RWPE2 (cell line): ENCODE measurements around the gene ZBTB22.
A peak's percentile ranks its signal among the peaks of the same experiment; 100 is the strongest.

ENCODE experiments used
- ATAC-seq: fragments of 200-7000 bp; cut with Tn5 transposase; 3 replicates; pipeline ENCODE4 v1.9.1; 2021; ENCODE audit warnings: low read depth
- DNase-seq: peaks from one replicate; pipeline ENCODE4 v3.0.0-alpha.2; 2020; ENCODE audit warnings: low spot score
- H3K27ac ChIP-seq: fragments of 450-650 bp; 2 replicates; pipeline ENCODE4 v1.5.1; 2017; ENCODE audit warnings: mild to moderate bottlenecking; ENCODE audit not compliant: poor library complexity, severe bottlenecking
- H3K27me3 ChIP-seq: fragments of 250-450 bp; sonication (Bioruptor Pico); 2 replicates; pipeline ENCODE4 v1.5.1; 2021; ENCODE audit warnings: mild to moderate bottlenecking, moderate library complexity; ENCODE audit not compliant: insufficient read depth, poor library complexity, severe bottlenecking
- H3K36me3 ChIP-seq: fragments of 250-450 bp; sonication (Bioruptor Pico); 2 replicates; pipeline ENCODE4 v1.5.1; 2020; ENCODE audit warnings: low read depth, mild to moderate bottlenecking, moderate library complexity
- H3K4me1 ChIP-seq: fragments of 250-450 bp; sonication (Bioruptor Pico); 2 replicates; pipeline ENCODE4 v1.5.1; 2021; ENCODE audit warnings: mild to moderate bottlenecking, moderate library complexity; ENCODE audit not compliant: insufficient read depth, poor library complexity, severe bottlenecking
- H3K4me3 ChIP-seq: fragments of 250-450 bp; sonication (Bioruptor Pico); 2 replicates; pipeline ENCODE4 v1.5.1; 2021; ENCODE audit warnings: mild to moderate bottlenecking, moderate library complexity; ENCODE audit not compliant: severe bottlenecking
- H3K9me3 ChIP-seq: fragments of 250-450 bp; sonication (Bioruptor Pico); 2 replicates; pipeline ENCODE4 v1.5.1; 2021; ENCODE audit warnings: mild to moderate bottlenecking, moderate library complexity; ENCODE audit not compliant: severe bottlenecking
- CTCF ChIP-seq: fragments of 450-650 bp; IDR thresholded peaks from one replicate; pipeline ENCODE4 v1.5.1; 2017; ENCODE audit warnings: mild to moderate bottlenecking, moderate library complexity; ENCODE audit not compliant: poor library complexity, severe bottlenecking

Gene ZBTB22

GRCh38 chr6:33312361-33313104 lies 5.0 kb downstream of the ZBTB22 start:
- Histone ChIP-seq H3K9me3 (no peaks in the 10 kb centered on the region), H3K36me3 (peaks cover 33% of the 10 kb centered on the region), H3K4me1 (peaks cover 10% of the 10 kb centered on the region), H3K4me3 (peak overlapping the region; percentile 69), H3K27ac (peak overlapping the region; percentile 87), H3K27me3 (no peaks in the 10 kb centered on the region)
- DNase-seq = no peak
- ATAC-seq = peak; percentile 57
- TF ChIP-seq CTCF = no peak

- ATAC-seq (no peak), DNase-seq (no peak)
- H3K4me1 ChIP-seq = no peaks in the 10 kb centered on the region
- no peak for TF ChIP-seq CTCF
- no peak overlapping the region for H3K4me3 ChIP-seq
- H3K36me3 ChIP-seq = peaks cover 55% of the 10 kb centered on the region
- no peaks in the 10 kb centered on the region for H3K27me3 ChIP-seq
- H3K27ac ChIP-seq = no peak overlapping the region
- H3K9me3 ChIP-seq = no peaks in the 10 kb centered on the region
Measured at GRCh38 chr6:33306356-33306755, 11.2 kb downstream of the ZBTB22 start.

- no peak for TF ChIP-seq CTCF
- DNase-seq (no peak), ATAC-seq (no peak)
- Histone ChIP-seq H3K4me3 (no peak overlapping the region), H3K36me3 (peaks cover 48% of the 10 kb centered on the region), H3K27me3 (no peaks in the 10 kb centered on the region), H3K4me1 (no peaks in the 10 kb centered on the region), H3K9me3 (no peaks in the 10 kb centered on the region), H3K27ac (no peak overlapping the region)
Measured at GRCh38 chr6:33305052-33305451, 12.5 kb downstream of the ZBTB22 start.

GRCh38 chr6:33304216-33304615 lies 13.3 kb downstream of the ZBTB22 start:
- TF ChIP-seq CTCF = no peak
- H3K36me3 ChIP-seq = peaks cover 44% of the 10 kb centered on the region
- no peaks in the 10 kb centered on the region for H3K4me1 ChIP-seq
- H3K27ac ChIP-seq = no peak overlapping the region
- no peak overlapping the region for H3K4me3 ChIP-seq
- no peak for ATAC-seq
- DNase-seq = no peak
- no peaks in the 10 kb centered on the region for H3K9me3 ChIP-seq
- H3K27me3 ChIP-seq = no peaks in the 10 kb centered on the region

GRCh38 chr6:33301877-33302276 lies 15.7 kb downstream of the ZBTB22 start:
- peaks cover 33% of the 10 kb centered on the region for H3K36me3 ChIP-seq
- H3K4me1 ChIP-seq = no peaks in the 10 kb centered on the region
- no peak overlapping the region for H3K4me3 ChIP-seq
- ATAC-seq (no peak), DNase-seq (no peak)
- no peak for TF ChIP-seq CTCF
- no peaks in the 10 kb centered on the region for H3K9me3 ChIP-seq
- no peak overlapping the region for H3K27ac ChIP-seq
- no peaks in the 10 kb centered on the region for H3K27me3 ChIP-seq
